ENCODE measurements around the gene RPP25. TPM values are rescaled to one million over a fixed set of nuclear protein-coding genes. Genes with fewer than 3 reads are reported as not detected.

Gene RPP25
- total and polyA plus RNA-seq, 4 donors, result 2.7 to 6.5 (median 4.7) TPM

- intact Hi-C loops (cut with DNase I), result no loop called here
- DNase-seq (no peak), ATAC-seq (ENCODE audit: low FRiP score) (no peak)
- Histone ChIP-seq H3K4me3 (ENCODE audit: low read length in 2 of 2) (no peak overlapping the region), H3K9me3 (ENCODE audit: control insufficient read depth, low read length) (no peaks in the 10 kb centered on the region), H3K4me1 (ENCODE audit: control insufficient read depth in 1 of 2, insufficient read depth in 2 of 2, low read length in 2 of 2) (no peaks in the 10 kb centered on the region), H3K27me3 (ENCODE audit: control insufficient read depth in 1 of 2, insufficient read depth in 2 of 2, low read length in 1 of 2) (no peaks in the 10 kb centered on the region), H3K36me3 (ENCODE audit: control insufficient read depth in 1 of 2, insufficient read depth in 2 of 2, low read length in 1 of 2) (no peaks in the 10 kb centered on the region), H3K27ac (ENCODE audit: low read depth in 1 of 2, low read length in 2 of 2) (no peak overlapping the region)
- WGBS, 2 donors, result 49% methylated on average over 4 of the region's 4 CpGs
Measured at GRCh38 chr15:74977599-74977998, 21.0 kb upstream of the RPP25 start.

- H3K4me1 ChIP-seq (ENCODE audit: control insufficient read depth in 1 of 2, insufficient read depth in 2 of 2, low read length in 2 of 2), result no peaks in the 10 kb centered on the region
- no peaks in the 10 kb centered on the region for H3K27me3 ChIP-seq (ENCODE audit: control insufficient read depth in 1 of 2, insufficient read depth in 2 of 2, low read length in 1 of 2)
- H3K36me3 ChIP-seq (ENCODE audit: control insufficient read depth in 1 of 2, insufficient read depth in 2 of 2, low read length in 1 of 2), result no peaks in the 10 kb centered on the region
- H3K9me3 ChIP-seq (ENCODE audit: control insufficient read depth, low read length), result no peaks in the 10 kb centered on the region
- H3K27ac ChIP-seq (ENCODE audit: low read depth in 1 of 2, low read length in 2 of 2), result no peak overlapping the region
- ATAC-seq (ENCODE audit: low FRiP score) (no peak), DNase-seq (peak; percentile 16 to 34)
- intact Hi-C loops (cut with DNase I), result no loop called here
- no peak overlapping the region for H3K4me3 ChIP-seq (ENCODE audit: low read length in 2 of 2)
- 82 to 83% methylated on average over 1 of the region's 1 CpG for WGBS, 2 donors
Measured at GRCh38 chr15:74976159-74976558, 19.6 kb upstream of the RPP25 start.

GRCh38 chr15:74967670-74968069 lies 11.1 kb upstream of the RPP25 start:
- ATAC-seq (ENCODE audit: low FRiP score), result no peak

GRCh38 chr15:74964794-74965193 lies 8.2 kb upstream of the RPP25 start:
- ATAC-seq (ENCODE audit: low FRiP score) (no peak), DNase-seq (no peak)
- 8 to 14% methylated on average over 3 of the region's 3 CpGs for WGBS, 2 donors
- H3K4me1 ChIP-seq (ENCODE audit: control insufficient read depth in 1 of 2, insufficient read depth in 2 of 2, low read length in 2 of 2), result no peaks in the 10 kb centered on the region
- no peaks in the 10 kb centered on the region for H3K9me3 ChIP-seq (ENCODE audit: control insufficient read depth, low read length)
- H3K27ac ChIP-seq (ENCODE audit: low read depth in 1 of 2, low read length in 2 of 2), result no peak overlapping the region
- no peaks in the 10 kb centered on the region for H3K27me3 ChIP-seq (ENCODE audit: control insufficient read depth in 1 of 2, insufficient read depth in 2 of 2, low read length in 1 of 2)
- intact Hi-C loops (cut with DNase I), result no loop called here
- no peak overlapping the region for H3K4me3 ChIP-seq (ENCODE audit: low read length in 2 of 2)
- H3K36me3 ChIP-seq (ENCODE audit: control insufficient read depth in 1 of 2, insufficient read depth in 2 of 2, low read length in 1 of 2), result no peaks in the 10 kb centered on the region

More at GRCh38 chr15:74967670-74968069, 11.1 kb upstream of the RPP25 start:
- intact Hi-C loops (cut with DNase I), result no loop called here
- H3K27ac ChIP-seq (ENCODE audit: low read depth in 1 of 2, low read length in 2 of 2), result no peak overlapping the region
- DNase-seq, result no peak
- 91% methylated on average over 5 of the region's 5 CpGs for WGBS, 2 donors
- H3K9me3 ChIP-seq (ENCODE audit: control insufficient read depth, low read length), result no peaks in the 10 kb centered on the region
- H3K36me3 ChIP-seq (ENCODE audit: control insufficient read depth in 1 of 2, insufficient read depth in 2 of 2, low read length in 1 of 2), result no peaks in the 10 kb centered on the region
- no peaks in the 10 kb centered on the region for H3K27me3 ChIP-seq (ENCODE audit: control insufficient read depth in 1 of 2, insufficient read depth in 2 of 2, low read length in 1 of 2)
- H3K4me3 ChIP-seq (ENCODE audit: low read length in 2 of 2), result no peak overlapping the region
- no peaks in the 10 kb centered on the region for H3K4me1 ChIP-seq (ENCODE audit: control insufficient read depth in 1 of 2, insufficient read depth in 2 of 2, low read length in 2 of 2)

- no peaks in the 10 kb centered on the region for H3K36me3 ChIP-seq (ENCODE audit: control insufficient read depth in 1 of 2, insufficient read depth in 2 of 2, low read length in 1 of 2)
- H3K4me3 ChIP-seq (ENCODE audit: low read length in 2 of 2), result no peak overlapping the region
- DNase-seq (no peak), ATAC-seq (ENCODE audit: low FRiP score) (no peak)
- intact Hi-C loops (cut with DNase I), result no loop called here
- WGBS, 2 donors, result 75 to 89% methylated on average over 4 of the region's 4 CpGs
- H3K27me3 ChIP-seq (ENCODE audit: control insufficient read depth in 1 of 2, insufficient read depth in 2 of 2, low read length in 1 of 2), result no peaks in the 10 kb centered on the region
- no peaks in the 10 kb centered on the region for H3K9me3 ChIP-seq (ENCODE audit: control insufficient read depth, low read length)
- no peak overlapping the region for H3K27ac ChIP-seq (ENCODE audit: low read depth in 1 of 2, low read length in 2 of 2)
- no peaks in the 10 kb centered on the region for H3K4me1 ChIP-seq (ENCODE audit: control insufficient read depth in 1 of 2, insufficient read depth in 2 of 2, low read length in 2 of 2)
Measured at GRCh38 chr15:74963213-74963612, 6.6 kb upstream of the RPP25 start.

GRCh38 chr15:74962671-74963070 lies 6.1 kb upstream of the RPP25 start:
- 61 to 65% methylated on average over 2 of the region's 2 CpGs for WGBS, 2 donors
- no peaks in the 10 kb centered on the region for H3K27me3 ChIP-seq (ENCODE audit: control insufficient read depth in 1 of 2, insufficient read depth in 2 of 2, low read length in 1 of 2)
- H3K4me1 ChIP-seq (ENCODE audit: control insufficient read depth in 1 of 2, insufficient read depth in 2 of 2, low read length in 2 of 2), result no peaks in the 10 kb centered on the region
- ATAC-seq (ENCODE audit: low FRiP score), result no peak
- H3K27ac ChIP-seq (ENCODE audit: low read depth in 1 of 2, low read length in 2 of 2), result no peak overlapping the region
- no peak for DNase-seq
- intact Hi-C loops (cut with DNase I), result no loop called here
- H3K36me3 ChIP-seq (ENCODE audit: control insufficient read depth in 1 of 2, insufficient read depth in 2 of 2, low read length in 1 of 2), result no peaks in the 10 kb centered on the region
- H3K4me3 ChIP-seq (ENCODE audit: low read length in 2 of 2), result no peak overlapping the region
- H3K9me3 ChIP-seq (ENCODE audit: control insufficient read depth, low read length), result no peaks in the 10 kb centered on the region

- Histone ChIP-seq H3K4me3 (ENCODE audit: low read length in 2 of 2) (no peak overlapping the region), H3K4me1 (ENCODE audit: control insufficient read depth in 1 of 2, insufficient read depth in 2 of 2, low read length in 2 of 2) (no peaks in the 10 kb centered on the region), H3K9me3 (ENCODE audit: control insufficient read depth, low read length) (no peaks in the 10 kb centered on the region), H3K36me3 (ENCODE audit: control insufficient read depth in 1 of 2, insufficient read depth in 2 of 2, low read length in 1 of 2) (no peaks in the 10 kb centered on the region), H3K27ac (ENCODE audit: low read depth in 1 of 2, low read length in 2 of 2) (no peak overlapping the region), H3K27me3 (ENCODE audit: control insufficient read depth in 1 of 2, insufficient read depth in 2 of 2, low read length in 1 of 2) (no peaks in the 10 kb centered on the region)
- ATAC-seq (ENCODE audit: low FRiP score) (no peak), DNase-seq (no peak)
- WGBS, 2 donors, result 85 to 86% methylated on average over 8 of the region's 8 CpGs
- intact Hi-C loops (cut with DNase I), result no loop called here
Measured at GRCh38 chr15:74962219-74962618, 5.6 kb upstream of the RPP25 start.

GRCh38 chr15:74961616-74962015 lies 5.0 kb upstream of the RPP25 start:
- 66 to 71% methylated on average over 5 of the region's 5 CpGs for WGBS, 2 donors
- intact Hi-C loops (cut with DNase I), result no loop called here
- Histone ChIP-seq H3K36me3 (ENCODE audit: control insufficient read depth in 1 of 2, insufficient read depth in 2 of 2, low read length in 1 of 2) (no peaks in the 10 kb centered on the region), H3K27ac (ENCODE audit: low read depth in 1 of 2, low read length in 2 of 2) (no peak overlapping the region), H3K27me3 (ENCODE audit: control insufficient read depth in 1 of 2, insufficient read depth in 2 of 2, low read length in 1 of 2) (no peaks in the 10 kb centered on the region), H3K4me3 (ENCODE audit: low read length in 2 of 2) (no peak overlapping the region), H3K9me3 (ENCODE audit: control insufficient read depth, low read length) (no peaks in the 10 kb centered on the region), H3K4me1 (ENCODE audit: control insufficient read depth in 1 of 2, insufficient read depth in 2 of 2, low read length in 2 of 2) (no peaks in the 10 kb centered on the region)
- ATAC-seq (ENCODE audit: low FRiP score) (no peak), DNase-seq (no peak)

- Histone ChIP-seq H3K27ac (ENCODE audit: low read depth in 1 of 2, low read length in 2 of 2) (no peak overlapping the region), H3K4me1 (ENCODE audit: control insufficient read depth in 1 of 2, insufficient read depth in 2 of 2, low read length in 2 of 2) (no peaks in the 10 kb centered on the region), H3K27me3 (ENCODE audit: control insufficient read depth in 1 of 2, insufficient read depth in 2 of 2, low read length in 1 of 2) (no peaks in the 10 kb centered on the region), H3K36me3 (ENCODE audit: control insufficient read depth in 1 of 2, insufficient read depth in 2 of 2, low read length in 1 of 2) (no peaks in the 10 kb centered on the region), H3K4me3 (ENCODE audit: low read length in 2 of 2) (no peak overlapping the region), H3K9me3 (ENCODE audit: control insufficient read depth, low read length) (no peaks in the 10 kb centered on the region)
- intact Hi-C loops (cut with DNase I), result no loop called here
- DNase-seq (no peak), ATAC-seq (ENCODE audit: low FRiP score) (no peak)
- WGBS, 2 donors, result 45 to 52% methylated on average over 3 of the region's 3 CpGs
Measured at GRCh38 chr15:74960995-74961588, 4.5 kb upstream of the RPP25 start.
